ENCODE results near the gene SLC12A7.

The SLC12A7 gene

GRCh38 chr5:1045960-1046560 is 65.8 kb downstream of the SLC12A7 start:
- no peak for DNase-seq

GRCh38 chr5:1044117-1044516 is 67.7 kb downstream of the SLC12A7 start:
- DNase-seq, result no peak

- no peak for DNase-seq
These were observed 68.5 kb downstream of the SLC12A7 start for GRCh38 chr5:1043327-1043726.

GRCh38 chr5:1042626-1043025 is 69.2 kb downstream of the SLC12A7 start:
- no peak for DNase-seq

GRCh38 chr5:1041225-1042143 is 70.4 kb downstream of the SLC12A7 start:
- DNase-seq, result no peak

GRCh38 chr5:1040571-1040970 is 71.3 kb downstream of the SLC12A7 start:
- no peak for DNase-seq

GRCh38 chr5:1039706-1040260 is 72.1 kb downstream of the SLC12A7 start:
- no peak for DNase-seq

GRCh38 chr5:1039210-1039548 is 72.7 kb downstream of the SLC12A7 start:
- no peak for DNase-seq

GRCh38 chr5:1038417-1039209 is 73.2 kb downstream of the SLC12A7 start:
- DNase-seq, result no peak

GRCh38 chr5:1037671-1038416 is 74.0 kb downstream of the SLC12A7 start:
- no peak for DNase-seq

GRCh38 chr5:1037123-1037670 is 74.7 kb downstream of the SLC12A7 start:
- DNase-seq, result no peak

- DNase-seq, result no peak
These were observed 75.2 kb downstream of the SLC12A7 start for GRCh38 chr5:1036504-1037122.

- no peak for DNase-seq
These were observed 76.2 kb downstream of the SLC12A7 start for GRCh38 chr5:1035421-1036405.

- no peak for DNase-seq
These were observed 76.9 kb downstream of the SLC12A7 start for GRCh38 chr5:1034986-1035385.

GRCh38 chr5:1034421-1034905 is 77.4 kb downstream of the SLC12A7 start:
- DNase-seq, result no peak

GRCh38 chr5:1033606-1034420 is 78.0 kb downstream of the SLC12A7 start:
- DNase-seq, result no peak

GRCh38 chr5:1033178-1033577 is 78.7 kb downstream of the SLC12A7 start:
- no peak for DNase-seq

- DNase-seq, result no peak
These were observed 79.3 kb downstream of the SLC12A7 start for GRCh38 chr5:1032551-1033027.

GRCh38 chr5:1032011-1032410 is 79.9 kb downstream of the SLC12A7 start:
- no peak for DNase-seq
